GM12872 (cell line): ENCODE measurements around the gene CCNYL1.

ENCODE experiments used
- TF ChIP-seq, protein P1 (sequence below): IDR thresholded peaks from 3 replicates; pipeline ENCODE4 v1.5.1; 2011; ENCODE audit warnings: low read depth, mild to moderate bottlenecking, low read length, moderate library complexity; ENCODE audit not compliant: insufficient read depth

Gene CCNYL1

DNA sequence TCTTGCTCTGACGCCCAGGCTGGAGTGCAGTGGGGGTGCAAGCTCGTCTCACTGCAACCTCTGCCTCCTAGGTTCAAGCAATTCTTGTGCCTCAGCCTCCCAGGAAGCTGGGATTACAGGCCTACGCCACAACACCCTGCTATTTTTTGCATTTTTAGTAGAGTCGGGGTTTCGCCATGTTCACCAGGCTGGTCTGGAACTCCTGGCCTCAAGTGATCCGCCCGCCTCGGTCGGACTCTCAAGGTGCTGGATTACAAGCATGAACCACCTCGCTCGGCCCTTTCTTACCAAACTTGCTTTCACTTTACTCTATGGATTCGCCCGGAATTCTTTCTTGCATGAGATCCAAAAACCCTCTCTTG is 61.4 kb downstream of the CCNYL1 start:
- TF ChIP-seq, protein P1, sequence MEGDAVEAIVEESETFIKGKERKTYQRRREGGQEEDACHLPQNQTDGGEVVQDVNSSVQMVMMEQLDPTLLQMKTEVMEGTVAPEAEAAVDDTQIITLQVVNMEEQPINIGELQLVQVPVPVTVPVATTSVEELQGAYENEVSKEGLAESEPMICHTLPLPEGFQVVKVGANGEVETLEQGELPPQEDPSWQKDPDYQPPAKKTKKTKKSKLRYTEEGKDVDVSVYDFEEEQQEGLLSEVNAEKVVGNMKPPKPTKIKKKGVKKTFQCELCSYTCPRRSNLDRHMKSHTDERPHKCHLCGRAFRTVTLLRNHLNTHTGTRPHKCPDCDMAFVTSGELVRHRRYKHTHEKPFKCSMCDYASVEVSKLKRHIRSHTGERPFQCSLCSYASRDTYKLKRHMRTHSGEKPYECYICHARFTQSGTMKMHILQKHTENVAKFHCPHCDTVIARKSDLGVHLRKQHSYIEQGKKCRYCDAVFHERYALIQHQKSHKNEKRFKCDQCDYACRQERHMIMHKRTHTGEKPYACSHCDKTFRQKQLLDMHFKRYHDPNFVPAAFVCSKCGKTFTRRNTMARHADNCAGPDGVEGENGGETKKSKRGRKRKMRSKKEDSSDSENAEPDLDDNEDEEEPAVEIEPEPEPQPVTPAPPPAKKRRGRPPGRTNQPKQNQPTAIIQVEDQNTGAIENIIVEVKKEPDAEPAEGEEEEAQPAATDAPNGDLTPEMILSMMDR: no peak

GRCh38 chr2:207775473-207775872 is 64.0 kb downstream of the CCNYL1 start:
- TF ChIP-seq, protein P1: no peak

GRCh38 chr2:207777124-207777523 is 65.7 kb downstream of the CCNYL1 start:
- TF ChIP-seq, protein P1: no peak

DNA sequence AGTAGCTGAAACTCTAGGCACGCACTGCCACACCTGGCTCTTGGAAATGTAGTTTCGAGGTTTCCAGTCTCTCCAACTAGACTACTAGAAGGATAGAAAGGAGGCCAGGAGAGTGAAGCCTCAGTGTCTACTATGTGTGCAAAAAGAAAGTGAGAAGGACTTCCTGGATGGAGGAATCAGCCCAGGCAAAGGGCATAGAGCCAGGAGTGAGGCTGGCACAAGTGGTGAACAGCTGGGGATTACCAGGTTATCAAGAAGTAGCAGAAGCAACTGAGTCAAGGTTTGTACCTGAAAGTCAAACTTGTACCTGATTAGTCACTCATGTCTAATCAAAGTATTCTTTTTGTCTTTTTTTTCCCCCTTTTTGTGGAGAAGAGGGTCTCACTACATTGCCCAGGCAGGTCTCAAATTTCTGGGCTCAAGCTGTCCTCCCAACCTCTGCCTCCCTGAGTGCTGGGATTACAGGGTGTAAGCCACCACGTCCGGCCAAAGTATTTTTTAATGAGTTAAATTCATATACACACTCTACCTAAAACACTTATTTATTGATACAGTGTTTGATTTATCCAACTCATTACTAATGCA is 67.0 kb downstream of the CCNYL1 start:
- TF ChIP-seq, protein P1: no peak

- TF ChIP-seq, protein P1: no peak
These were observed 68.1 kb downstream of the CCNYL1 start for GRCh38 chr2:207779523-207779922.

GRCh38 chr2:207782238-207783030 is 71.0 kb downstream of the CCNYL1 start:
- TF ChIP-seq, protein P1: no peak

GRCh38 chr2:207783514-207783913 is 72.1 kb downstream of the CCNYL1 start:
- TF ChIP-seq, protein P1: no peak
